Measurements from ENCODE around the gene VAV3.

VAV3 gene

GRCh38 chr1:107523736-107524135 lies 441.2 kb downstream of the VAV3 start:
- DNase-seq: no peak

- no peak for DNase-seq
These were observed 441.9 kb downstream of the VAV3 start for GRCh38 chr1:107523061-107523460.
